HepG2 (cell line): ENCODE results near the gene METTL27. TPM values are rescaled to one million over a fixed set of nuclear protein-coding genes. Genes with fewer than 3 reads are reported as not detected.

ENCODE experiments used
- ATAC-seq: fragments of 200-7000 bp; cut with Tn5 transposase; 3 replicates; pipeline ENCODE4 v1.9.1; 2020; ENCODE audit warnings: mild to moderate bottlenecking, moderate library complexity
- BruUV-seq: library from RNA; stranded (reverse); fragments of 400-500 nt; replicated peaks from 2 replicates; lab custom pipeline; 2021; lab: Mats Ljungman, UMichigan
- CTCF ChIA-PET: fragments of 300-600 bp; formaldehyde crosslinking; extraction: SDS; loops from one replicate; lab custom pipeline; 2021; ENCODE audit warnings: low total read pairs, inconsistent platforms, low intra/inter-chr PET ratio; lab: Yijun Ruan, JAX
- POLR2A ChIA-PET: fragments of 350-600 bp; sonication (Branson Sonifier 250); formaldehyde crosslinking; loops from one replicate; lab custom pipeline; 2020; ENCODE audit warnings: antibody characterized with exemption, inconsistent platforms; lab: Yijun Ruan, JAX
- DNase-seq: peaks from one replicate; pipeline ENCODE4 v3.0.0-alpha.2; 2015; ENCODE audit warnings: low spot score
- FAIRE-seq: peaks from 3 replicates; lab custom pipeline; 2011; peaks lifted over from hg19 to GRCh38; lab: Jason Lieb, UNC
- H2AFZ ChIP-seq: one replicate; pipeline ENCODE4 v1.6.1; 2011; ENCODE audit warnings: low read length, inconsistent platforms
- H3K27ac ChIP-seq: fragments of 300-600 bp; 3 replicates; pipeline ENCODE4 v1.8.0; 2011; ENCODE audit warnings: mixed run types, mild to moderate bottlenecking, mixed read lengths, low read length, inconsistent platforms; ENCODE audit not compliant: insufficient read depth; ENCODE audit errors: extremely low read length
- H3K27me3 ChIP-seq, 2 experiments: fragments of 200-600 bp in 1 of 2; 2 replicates in 1 of 2; 3 replicates in 1 of 2; pipeline versions ENCODE4 v1.6.0 to v1.8.0; 2011; ENCODE audit warnings: low read length in 2 of 2, mild to moderate bottlenecking in 2 of 2, moderate library complexity in 2 of 2, inconsistent platforms in 1 of 2; ENCODE audit not compliant: insufficient read depth in 2 of 2, control insufficient read depth in 1 of 2
- H3K36me3 ChIP-seq, 2 experiments: fragments of 200-600 bp in 1 of 2; replicated peaks in 1 of 2; 2 replicates in 1 of 2; 3 replicates in 1 of 2; pipeline versions ENCODE4 v1.5.1 to v1.8.0; 2011; ENCODE audit warnings: low read length in 2 of 2, inconsistent platforms in 1 of 2; ENCODE audit not compliant: insufficient read depth in 2 of 2, control insufficient read depth in 1 of 2
- H3K4me1 ChIP-seq: 2 replicates; pipeline ENCODE4 v1.5.1; 2012; ENCODE audit warnings: low read length, inconsistent platforms; ENCODE audit not compliant: insufficient read depth
- H3K4me2 ChIP-seq: 2 replicates; pipeline ENCODE4 v1.6.0; 2011; ENCODE audit warnings: low read depth, low read length, inconsistent platforms
- H3K4me3 ChIP-seq, 3 experiments: fragments of 200-600 bp in 1 of 3; sonication (generic), shearing (Covaris generic) in 1 of 3; replicated peaks in 1 of 3; 2 replicates each; pipeline ENCODE4 v1.5.1; 2011 to 2016; ENCODE audit warnings: low read length in 3 of 3, inconsistent platforms in 2 of 3, low read depth in 2 of 3, mild to moderate bottlenecking in 2 of 3, control low read depth in 1 of 3, mixed read lengths in 1 of 3; ENCODE audit not compliant: insufficient read depth in 1 of 3
- H3K79me2 ChIP-seq: one replicate; pipeline ENCODE4 v1.6.1; 2011; ENCODE audit warnings: low read length, inconsistent platforms; ENCODE audit not compliant: insufficient read depth
- H3K9ac ChIP-seq: 2 replicates; pipeline ENCODE4 v1.6.0; 2011; ENCODE audit warnings: mild to moderate bottlenecking, low read depth, low read length, inconsistent platforms; ENCODE audit not compliant: insufficient read depth
- H3K9me3 ChIP-seq: 2 replicates; pipeline ENCODE4 v1.5.1; 2012; ENCODE audit warnings: mild to moderate bottlenecking, low read length
- H4K20me1 ChIP-seq: 2 replicates; pipeline ENCODE4 v1.6.0; 2011; ENCODE audit warnings: inconsistent platforms, mild to moderate bottlenecking, low read length, moderate library complexity; ENCODE audit not compliant: insufficient read depth
- CHD2 ChIP-seq: IDR thresholded peaks from 2 replicates; pipeline ENCODE4 v1.6.1; 2011; ENCODE audit warnings: low read depth, low read length, improper control_type of control experiment
- NFIC ChIP-seq: IDR thresholded peaks from 2 replicates; pipeline ENCODE4 v1.6.1; 2012; ENCODE audit warnings: mild to moderate bottlenecking, low read length, inconsistent platforms
- SPEN ChIP-seq: sonication (generic); formaldehyde crosslinking; IDR thresholded peaks from 2 replicates; pipeline ENCODE4 v1.5.1; 2020; ENCODE audit warnings: low read depth, mild to moderate bottlenecking, missing genetic modification reagents
- TARDBP ChIP-seq: sonication (generic); formaldehyde crosslinking; IDR thresholded peaks from 2 replicates; pipeline ENCODE4 v1.8.0; 2022; ENCODE audit warnings: mild to moderate bottlenecking, missing genetic modification reagents
- ZNF414 ChIP-seq: sonication (generic); formaldehyde crosslinking; IDR thresholded peaks from 2 replicates; pipeline ENCODE4 v1.5.0; 2020; ENCODE audit warnings: missing genetic modification reagents
- ZNF546 ChIP-seq: sonication (generic); formaldehyde crosslinking; conservative IDR thresholded peaks from 2 replicates; pipeline ENCODE4 v1.8.1; 2023; ENCODE audit warnings: mild to moderate bottlenecking, missing genetic modification reagents
- ZNF749 ChIP-seq: sonication (generic); formaldehyde crosslinking; IDR thresholded peaks from 2 replicates; pipeline ENCODE4 v1.8.0; 2022; ENCODE audit warnings: mild to moderate bottlenecking, missing genetic modification reagents, moderate library complexity, borderline replicate concordance
- WGBS: methylation state at CpG from one replicate; pipeline ENCODE4 v1.1.6; 2017; ENCODE audit warnings: low lambda C conversion rate; 5-methylcytosine and 5-hydroxymethylcytosine counted together
- in situ Hi-C: cut with HindIII; loops from 2 replicates; pipeline ENCODE4 v1.10.0; 2017; ENCODE audit warnings: low pct_unique_long_range_greater_than_20kb; ENCODE audit not compliant: extremely low pct_ligation_motif_present
- intact Hi-C: fragments of 100-400 bp; cut with micrococcal nuclease; formaldehyde crosslinking; loops from one replicate; pipeline ENCODE4 v1.10.0; 2022; ENCODE audit not compliant: unreplicated experiment
- polyA plus RNA-seq, 8 experiments: library from polyadenylated mRNA; depleted of rRNA in 3 of 8; stranded (reverse) in 7 of 8; unstranded in 1 of 8; fragments of >200 nt; fragmentation: Illumina TruSeq in 4 of 8; extraction: Trizol in 4 of 8; gene quantifications; 2 replicates each; pipeline versions ENCODE4 v1.2.1 to v1.2.3, GENCODE V29; 2011 to 2016; ENCODE audit warnings: low read depth in 4 of 8, missing spikeins in 1 of 8, mixed read lengths in 1 of 8; ENCODE audit not compliant: insufficient read depth in 1 of 8
- total RNA-seq, 5 experiments: library from RNA; depleted of rRNA; stranded (reverse); fragments of >200 nt; fragmentation: Illumina TruSeq; extraction: Trizol; gene quantifications; 2 replicates each; pipeline ENCODE4 v1.2.3, GENCODE V29; 2016; ENCODE audit warnings: low read depth in 1 of 5

The METTL27 gene
- total and polyA plus RNA-seq, 2 of the 13 experiments (the other 11 are each of a cell fraction or from before 2014, with no cell fraction given), result 2.0 to 3.0 TPM

- in situ Hi-C loops (no loop called here), intact Hi-C loops (no loop called here)
- Histone ChIP-seq H3K4me3 (no peak overlapping the region), H3K4me2 (no peak overlapping the region; the same call in 1 of the 2 replicates), H4K20me1 (no peaks in the 10 kb centered on the region), H3K27ac (no peak overlapping the region), H3K4me1 (peaks cover 36% of the 10 kb centered on the region), H2AFZ (no peak overlapping the region), H3K27me3 (peaks cover 0 to 31% of the 10 kb centered on the region in 2 experiments; a peak in 3 of 5 replicates), H3K36me3 (no peaks in the 10 kb centered on the region), H3K79me2 (no peaks in the 10 kb centered on the region), H3K9me3 (no peaks in the 10 kb centered on the region), H3K9ac (no peak overlapping the region)
- TF ChIP-seq ZNF749 (CRISPR knock-in tag) (no peak), ZNF546 (CRISPR knock-in tag) (no peak), ZNF414 (CRISPR knock-in tag) (no peak), CHD2 (no peak), NFIC (no peak), SPEN (CRISPR knock-in tag) (no peak), TARDBP (CRISPR knock-in tag) (no peak)
- 33% methylated on average over 5 of the region's 5 CpGs for WGBS
- ChIA-PET CTCF (no interaction called here), POLR2A (interaction anchor here (1.1 kb wide), 1 partner anchor 10 kb away, joined by 3 read pairs; no protein-coding TSS in a partner anchor)
- ATAC-seq (no peak), DNase-seq (no peak), FAIRE-seq (no peak)
- no TSS peak for BruUV-seq
Observed at GRCh38 chr7:73823257-73823656, 19.1 kb downstream of the METTL27 start.
